22Rv1 (cell line): Measurements from ENCODE around the gene ADCY10.

Experiments
- H3K27ac ChIP-seq: fragments of 450-650 bp; 2 replicates; pipeline ENCODE4 v1.5.1; 2017
- CTCF ChIP-seq: fragments of 450-650 bp; IDR thresholded peaks from 2 replicates; pipeline ENCODE4 v1.5.1; 2017; ENCODE audit warnings: mild to moderate bottlenecking
- ZFX ChIP-seq: fragments of 450-650 bp; IDR thresholded peaks from 2 replicates; pipeline ENCODE4 v1.6.1; 2017; ENCODE audit warnings: antibody characterized with exemption, borderline replicate concordance

ADCY10 gene

GRCh38 chr1:167854184-167854583, 59.8 kb downstream of the ADCY10 start:
- no peak overlapping the region for H3K27ac ChIP-seq
- TF ChIP-seq CTCF (no peak), ZFX (no peak)

- TF ChIP-seq CTCF (no peak), ZFX (no peak)
- H3K27ac ChIP-seq, result no peak overlapping the region
Measured at GRCh38 chr1:167849666-167850065, 64.3 kb downstream of the ADCY10 start.

- no peak for TF ChIP-seq CTCF
- no peak for TF ChIP-seq ZFX
- H3K27ac ChIP-seq, result no peak overlapping the region
Measured at GRCh38 chr1:167842872-167843271, 71.1 kb downstream of the ADCY10 start.

GRCh38 chr1:167841530-167841929, 72.4 kb downstream of the ADCY10 start:
- TF ChIP-seq CTCF, result no peak
- no peak for TF ChIP-seq ZFX
- H3K27ac ChIP-seq, result no peak overlapping the region

- TF ChIP-seq CTCF (no peak), ZFX (no peak)
- no peak overlapping the region for H3K27ac ChIP-seq
Measured at GRCh38 chr1:167839009-167839408, 74.9 kb downstream of the ADCY10 start.

- H3K27ac ChIP-seq, result no peak overlapping the region
- TF ChIP-seq ZFX (no peak), CTCF (no peak)
Measured at GRCh38 chr1:167837326-167837725, 76.6 kb downstream of the ADCY10 start.

- no peak for TF ChIP-seq CTCF
- no peak for TF ChIP-seq ZFX
- H3K27ac ChIP-seq, result no peak overlapping the region
Measured at GRCh38 chr1:167836197-167836596, 77.7 kb downstream of the ADCY10 start.
